ENCODE measurements around the gene SLC22A5. TPM values are rescaled to one million over a fixed set of nuclear protein-coding genes. Genes with fewer than 3 reads are reported as not detected.
"Not testable (repeated sequence)": the region's sequence is repeated elsewhere in the genome, so short reads cannot be mapped to it uniquely, and the experiment has no call there.

The SLC22A5 gene
- total RNA-seq, 1 donor = 6.5 TPM

DNA sequence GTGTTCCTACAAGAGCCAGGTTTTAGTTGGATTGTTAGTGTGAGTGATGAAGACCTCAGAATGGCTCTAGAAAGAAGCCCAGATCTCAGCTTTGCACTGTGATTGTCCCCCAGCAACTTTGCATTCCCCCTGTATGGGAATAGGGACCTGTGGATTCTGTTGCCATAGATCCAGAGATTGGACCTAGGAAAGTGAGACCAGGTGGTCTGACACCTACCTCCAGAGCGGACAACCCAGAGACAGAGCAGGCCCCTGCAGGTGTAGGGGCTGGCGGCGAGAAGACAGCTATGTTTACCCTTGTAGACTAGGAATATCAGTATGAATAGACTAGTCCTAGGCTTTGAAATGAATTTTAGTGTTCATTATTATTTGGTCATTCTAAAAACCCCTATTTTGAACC is 67.4 kb downstream of the SLC22A5 start:
- TF ChIP-seq, protein P1, sequence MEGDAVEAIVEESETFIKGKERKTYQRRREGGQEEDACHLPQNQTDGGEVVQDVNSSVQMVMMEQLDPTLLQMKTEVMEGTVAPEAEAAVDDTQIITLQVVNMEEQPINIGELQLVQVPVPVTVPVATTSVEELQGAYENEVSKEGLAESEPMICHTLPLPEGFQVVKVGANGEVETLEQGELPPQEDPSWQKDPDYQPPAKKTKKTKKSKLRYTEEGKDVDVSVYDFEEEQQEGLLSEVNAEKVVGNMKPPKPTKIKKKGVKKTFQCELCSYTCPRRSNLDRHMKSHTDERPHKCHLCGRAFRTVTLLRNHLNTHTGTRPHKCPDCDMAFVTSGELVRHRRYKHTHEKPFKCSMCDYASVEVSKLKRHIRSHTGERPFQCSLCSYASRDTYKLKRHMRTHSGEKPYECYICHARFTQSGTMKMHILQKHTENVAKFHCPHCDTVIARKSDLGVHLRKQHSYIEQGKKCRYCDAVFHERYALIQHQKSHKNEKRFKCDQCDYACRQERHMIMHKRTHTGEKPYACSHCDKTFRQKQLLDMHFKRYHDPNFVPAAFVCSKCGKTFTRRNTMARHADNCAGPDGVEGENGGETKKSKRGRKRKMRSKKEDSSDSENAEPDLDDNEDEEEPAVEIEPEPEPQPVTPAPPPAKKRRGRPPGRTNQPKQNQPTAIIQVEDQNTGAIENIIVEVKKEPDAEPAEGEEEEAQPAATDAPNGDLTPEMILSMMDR (IDR thresholded peaks at IDR 0.05; ENCODE audit: insufficient read depth, low read length) = no peak
- H3K4me3 ChIP-seq (ENCODE audit: low read depth, low read length) = no peak overlapping the region
- DNase-seq (ENCODE audit: low read depth) = no peak

DNA sequence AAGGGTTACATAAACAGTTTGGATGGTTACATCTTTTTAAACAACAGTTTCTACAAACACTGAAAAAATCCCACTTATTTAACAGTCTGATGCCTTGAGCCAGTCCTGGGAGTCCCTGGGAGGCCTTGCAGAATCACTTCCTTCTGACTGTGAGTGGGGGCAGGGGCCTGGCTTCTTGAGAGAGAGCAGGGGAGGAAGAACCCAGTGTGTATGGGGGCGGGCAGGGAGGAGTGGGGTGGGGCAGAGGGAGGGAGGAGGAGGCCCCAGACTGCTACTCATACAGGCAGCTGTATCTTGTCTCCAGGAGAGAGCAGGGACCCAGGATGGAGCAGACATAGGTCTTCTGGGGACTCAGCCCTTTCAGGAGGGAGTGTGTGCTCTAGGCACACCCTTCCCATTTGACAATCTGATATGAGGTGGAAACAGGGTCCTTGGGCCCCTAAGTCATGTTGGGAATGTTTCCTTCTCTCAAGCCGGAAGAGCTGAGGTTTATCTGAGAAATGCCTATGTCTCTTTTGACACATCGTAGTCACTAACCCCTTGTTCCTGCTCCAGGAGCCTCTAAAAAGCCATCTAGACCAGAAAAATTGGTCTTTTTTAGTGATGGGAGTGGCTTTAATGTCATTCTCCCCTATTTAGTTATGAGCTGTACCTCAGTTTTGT is 68.2 kb downstream of the SLC22A5 start:
- peak; percentile 85 for DNase-seq (ENCODE audit: low read depth)
- H3K4me3 ChIP-seq (ENCODE audit: low read depth, low read length) = no peak overlapping the region
- TF ChIP-seq, protein P1 (IDR thresholded peaks at IDR 0.05; ENCODE audit: insufficient read depth, low read length) = no peak

DNA sequence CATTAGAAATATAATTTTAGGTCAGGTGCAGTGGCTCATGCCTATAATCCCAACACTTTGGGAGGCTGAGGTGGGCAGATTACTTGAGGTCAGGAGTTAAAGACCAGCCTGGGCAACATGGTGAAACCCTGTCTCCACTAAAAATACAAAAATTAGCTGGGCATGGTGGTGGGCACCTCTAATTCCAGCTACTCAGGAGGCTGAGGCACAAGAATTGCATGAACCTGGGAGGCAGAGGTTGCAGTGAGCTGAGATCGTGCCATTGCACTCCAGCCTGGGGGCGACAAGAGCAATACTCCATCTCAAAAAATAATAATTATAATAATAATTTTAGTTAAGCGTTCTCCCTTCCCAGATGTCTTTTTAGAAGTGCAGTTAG is 68.7 kb downstream of the SLC22A5 start:
- not testable (repeated sequence) for H3K4me3 ChIP-seq (ENCODE audit: low read depth, low read length); DNase-seq (ENCODE audit: low read depth)

DNA sequence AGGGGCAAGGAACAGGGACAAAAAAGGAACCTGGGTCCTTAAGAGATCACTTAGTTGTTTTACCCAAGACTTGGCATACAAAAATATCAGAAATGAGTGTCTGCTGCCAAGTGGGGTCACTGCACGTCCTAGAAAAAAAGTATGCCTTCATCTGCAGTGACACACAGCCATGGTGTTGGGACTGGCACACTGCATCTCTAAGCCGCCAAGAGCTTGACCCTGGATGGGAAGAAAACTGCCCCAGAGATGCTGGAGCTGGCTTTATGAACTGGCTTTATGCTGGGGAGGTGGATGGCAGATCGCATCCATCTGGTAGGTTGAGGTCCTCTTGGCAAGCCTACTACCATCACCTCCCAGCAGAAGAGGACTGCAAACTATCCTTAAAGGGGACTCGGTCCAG is 69.4 kb downstream of the SLC22A5 start:
- no peak for DNase-seq (ENCODE audit: low read depth)
- peak overlapping the region; percentile 26 for H3K4me3 ChIP-seq (ENCODE audit: low read depth, low read length)
- TF ChIP-seq, protein P1 (IDR thresholded peaks at IDR 0.05; ENCODE audit: insufficient read depth, low read length) = no peak

DNA sequence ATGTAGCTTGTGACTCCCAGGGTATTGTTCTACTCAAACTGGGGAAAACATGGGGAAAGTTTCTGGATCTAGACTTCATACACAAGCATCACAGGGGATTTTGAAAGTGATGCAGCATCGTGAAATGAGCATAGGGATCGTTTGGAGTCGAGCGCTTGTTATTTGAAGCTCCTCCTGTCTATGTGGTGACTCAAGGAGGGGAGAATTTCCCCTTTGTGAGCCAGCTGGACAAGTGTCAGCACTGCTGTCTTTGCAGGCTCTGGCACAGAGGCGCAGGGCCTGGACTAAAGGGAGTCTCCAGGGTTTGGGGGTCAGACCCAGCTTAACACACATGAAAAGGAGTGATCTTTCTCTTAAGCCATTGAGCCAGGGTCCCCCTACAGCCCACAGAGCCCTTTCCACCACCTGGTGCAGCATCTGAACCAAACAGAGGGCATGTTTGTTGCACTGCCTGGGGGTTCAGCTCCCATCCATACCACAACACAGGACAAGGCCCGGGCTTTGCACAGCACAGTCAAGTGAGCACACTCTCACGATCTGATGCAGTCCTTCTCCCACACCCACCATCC is 70.1 kb downstream of the SLC22A5 start:
- peak; percentile 99 for DNase-seq (ENCODE audit: low read depth)
- no peak overlapping the region for H3K4me3 ChIP-seq (ENCODE audit: low read depth, low read length)
- TF ChIP-seq, protein P1 (IDR thresholded peaks at IDR 0.05; ENCODE audit: insufficient read depth, low read length) = no peak

DNA sequence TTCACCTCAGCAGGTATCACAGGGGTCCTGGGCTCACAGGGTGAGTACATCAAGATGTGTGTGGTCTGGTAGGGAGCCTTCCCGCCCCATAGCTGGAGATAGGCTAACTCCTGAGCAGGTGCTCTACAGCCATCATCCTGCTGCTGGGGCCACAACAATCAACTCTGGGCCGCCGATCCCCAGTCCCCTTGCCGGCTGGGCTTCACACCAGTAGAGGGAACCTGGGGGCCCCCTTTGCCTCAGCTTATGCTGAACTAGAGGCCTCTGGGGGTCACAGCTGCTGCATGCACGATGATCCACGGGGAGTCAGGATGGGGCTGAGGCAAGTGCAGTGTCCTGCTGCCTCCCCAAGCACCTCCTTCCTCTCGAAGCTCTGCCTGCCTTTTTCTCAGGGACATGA is 74.6 kb downstream of the SLC22A5 start:
- TF ChIP-seq, protein P1 (IDR thresholded peaks at IDR 0.05; ENCODE audit: insufficient read depth, low read length) = no peak
- H3K4me3 ChIP-seq (ENCODE audit: low read depth, low read length) = no peak overlapping the region
- DNase-seq (ENCODE audit: low read depth) = no peak

Small RNA genes lying within 50 kb of the gene (small RNA-seq; reads per million reads assigned to genes)
- not detected for gene MIR3936

Other genes starting within 250 kb of the SLC22A5 start
- 104 and 293 TPM in 2 replicates for gene P4HA2, start 141.9 kb upstream of the SLC22A5 start, total RNA-seq (ENCODE audit: low replicate concordance)
- 37.3 and 41.8 TPM in 2 replicates for gene PDLIM4, start 112.0 kb upstream of the SLC22A5 start, total RNA-seq (ENCODE audit: low replicate concordance)
- 3.4 and 5.7 TPM in 2 replicates for gene SLC22A4, start 75.3 kb upstream of the SLC22A5 start, total RNA-seq (ENCODE audit: low replicate concordance)
- 17.1 and 24.6 TPM in 2 replicates for gene IRF1, start 121.1 kb downstream of the SLC22A5 start, total RNA-seq (ENCODE audit: low replicate concordance)
- not detected in 2 replicates for gene IL5, start 173.8 kb downstream of the SLC22A5 start, total RNA-seq (ENCODE audit: low replicate concordance)
- 54.7 and 250 TPM in 2 replicates for gene RAD50, start 187.3 kb downstream of the SLC22A5 start, total RNA-seq (ENCODE audit: low replicate concordance)

Measured in fibroblast of the aortic adventitia (primary cell).